Left lung (tissue), 10 donors: ENCODE results near the gene ZFP64. TPM values are rescaled to one million over a fixed set of nuclear protein-coding genes. Genes with fewer than 3 reads are reported as not detected.

Source experiments
- ATAC-seq: fragments of 200-7000 bp; cut with Tn5 transposase; one replicate; pipeline ENCODE4 v1.9.1; 2020; ENCODE audit warnings: moderate library complexity
- DNase-seq, 4 donors: peaks; one replicate each; pipeline ENCODE4 v3.0.0-alpha.2; 2013 to 2020
- H3K27ac ChIP-seq, 2 donors: fragments of 200-600 bp; sonication (generic) in 1 of 2; one replicate each; pipeline versions ENCODE4 v1.5.0 to v1.8.0; 2020 to 2021
- H3K27me3 ChIP-seq, 2 donors: fragments of 200-600 bp; sonication (generic) in 1 of 2; one replicate each; pipeline versions ENCODE4 v1.5.0 to v1.8.0; 2020 to 2021
- H3K36me3 ChIP-seq, 2 donors: fragments of 200-600 bp; sonication (generic) in 1 of 2; one replicate each; pipeline versions ENCODE4 v1.5.0 to v1.8.0; 2020 to 2021
- H3K4me1 ChIP-seq, 2 donors: fragments of 200-600 bp; one replicate each; pipeline ENCODE4 v1.8.0; 2021
- H3K4me3 ChIP-seq, 2 donors: fragments of 200-600 bp; sonication (generic) in 1 of 2; one replicate each; pipeline versions ENCODE4 v1.5.0 to v1.8.0; 2020 to 2021; ENCODE audit warnings: mild to moderate bottlenecking in 1 of 2
- H3K9me3 ChIP-seq, 2 donors: fragments of 200-600 bp; sonication (generic) in 1 of 2; one replicate each; pipeline versions ENCODE4 v1.5.0 to v1.8.0; 2020 to 2021
- intact Hi-C, 2 donors: fragments of 100-400 bp; cut with DNase I; formaldehyde crosslinking; loops; one replicate each; pipeline versions ENCODE4 v1.11.2 to v1.14.2; 2022
- polyA plus RNA-seq, 6 donors: library from polyadenylated mRNA; unstranded; fragments of 120-200 nt; gene quantifications; one replicate each; pipeline ENCODE4 v1.2.1, GENCODE V29; 2013; ENCODE audit not compliant: insufficient read length in 6 of 6
- total RNA-seq, 2 donors: library from RNA; stranded (reverse); fragmentation: NEBNext Ultra II Directional; extraction: Animal tissue kit (Norgen Biotek cat#: 25700); gene quantifications; one replicate each; pipeline ENCODE4 v1.2.1, GENCODE V29; 2021
- TF ChIP-seq, protein P1 (sequence below), 2 donors: fragments of 200-600 bp; sonication (generic) in 1 of 2; IDR thresholded peaks; one replicate each; pipeline versions ENCODE4 v1.5.0 to v1.8.0; 2021; ENCODE audit warnings: antibody characterized with exemption in 2 of 2
- donor health status: DM: no; HTN: yes; CAD: no.
- donor health status: DM: no; HTN: no; CAD: no.

Gene ZFP64
- total and polyA plus RNA-seq, 8 donors: 10.8 to 22.1 (median 18.7) TPM

GRCh38 chr20:52204136-52204535, 12.6 kb upstream of the ZFP64 start:
- ATAC-seq: no peak
- intact Hi-C loops: no loop called here
- no peaks in the 10 kb centered on the region for H3K36me3 ChIP-seq

DNA sequence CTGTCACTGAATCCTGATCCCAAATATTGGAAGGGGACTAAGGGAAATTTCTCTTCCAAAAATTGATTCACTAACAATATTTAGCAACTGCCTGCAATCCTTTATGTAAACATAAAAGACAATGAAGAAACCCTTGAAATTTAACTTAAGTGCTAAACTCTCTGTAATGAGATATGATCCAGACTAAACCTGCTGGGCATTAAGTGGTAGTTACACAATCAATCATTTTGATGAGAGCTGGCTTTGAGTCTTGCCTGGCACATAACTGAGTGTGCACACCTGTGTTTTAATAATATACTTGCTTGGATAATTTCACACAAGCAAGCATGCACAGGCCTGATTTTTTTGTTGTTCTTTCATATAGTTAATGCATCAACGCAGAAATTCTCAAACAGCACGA, 9.8 kb upstream of the ZFP64 start:
- no peaks in the 10 kb centered on the region for H3K9me3 ChIP-seq
- TF ChIP-seq, protein P1, sequence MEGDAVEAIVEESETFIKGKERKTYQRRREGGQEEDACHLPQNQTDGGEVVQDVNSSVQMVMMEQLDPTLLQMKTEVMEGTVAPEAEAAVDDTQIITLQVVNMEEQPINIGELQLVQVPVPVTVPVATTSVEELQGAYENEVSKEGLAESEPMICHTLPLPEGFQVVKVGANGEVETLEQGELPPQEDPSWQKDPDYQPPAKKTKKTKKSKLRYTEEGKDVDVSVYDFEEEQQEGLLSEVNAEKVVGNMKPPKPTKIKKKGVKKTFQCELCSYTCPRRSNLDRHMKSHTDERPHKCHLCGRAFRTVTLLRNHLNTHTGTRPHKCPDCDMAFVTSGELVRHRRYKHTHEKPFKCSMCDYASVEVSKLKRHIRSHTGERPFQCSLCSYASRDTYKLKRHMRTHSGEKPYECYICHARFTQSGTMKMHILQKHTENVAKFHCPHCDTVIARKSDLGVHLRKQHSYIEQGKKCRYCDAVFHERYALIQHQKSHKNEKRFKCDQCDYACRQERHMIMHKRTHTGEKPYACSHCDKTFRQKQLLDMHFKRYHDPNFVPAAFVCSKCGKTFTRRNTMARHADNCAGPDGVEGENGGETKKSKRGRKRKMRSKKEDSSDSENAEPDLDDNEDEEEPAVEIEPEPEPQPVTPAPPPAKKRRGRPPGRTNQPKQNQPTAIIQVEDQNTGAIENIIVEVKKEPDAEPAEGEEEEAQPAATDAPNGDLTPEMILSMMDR (IDR thresholded peaks at IDR 0.05): no peak
- ATAC-seq (peak; percentile 27), DNase-seq (no peak)
- no peak overlapping the region for H3K27ac ChIP-seq
- no peaks in the 10 kb centered on the region for H3K4me1 ChIP-seq
- intact Hi-C loops: no loop called here
- no peaks in the 10 kb centered on the region for H3K36me3 ChIP-seq
- H3K4me3 ChIP-seq: no peak overlapping the region
- H3K27me3 ChIP-seq: no peaks in the 10 kb centered on the region

More at GRCh38 chr20:52204136-52204535, 12.6 kb upstream of the ZFP64 start:
- H3K27ac ChIP-seq: no peak overlapping the region
- H3K27me3 ChIP-seq: no peaks in the 10 kb centered on the region
- TF ChIP-seq, protein P1 (IDR thresholded peaks at IDR 0.05): no peak
- no peak overlapping the region for H3K4me3 ChIP-seq
- H3K9me3 ChIP-seq: no peaks in the 10 kb centered on the region
- no peaks in the 10 kb centered on the region for H3K4me1 ChIP-seq
- DNase-seq: no peak

DNA sequence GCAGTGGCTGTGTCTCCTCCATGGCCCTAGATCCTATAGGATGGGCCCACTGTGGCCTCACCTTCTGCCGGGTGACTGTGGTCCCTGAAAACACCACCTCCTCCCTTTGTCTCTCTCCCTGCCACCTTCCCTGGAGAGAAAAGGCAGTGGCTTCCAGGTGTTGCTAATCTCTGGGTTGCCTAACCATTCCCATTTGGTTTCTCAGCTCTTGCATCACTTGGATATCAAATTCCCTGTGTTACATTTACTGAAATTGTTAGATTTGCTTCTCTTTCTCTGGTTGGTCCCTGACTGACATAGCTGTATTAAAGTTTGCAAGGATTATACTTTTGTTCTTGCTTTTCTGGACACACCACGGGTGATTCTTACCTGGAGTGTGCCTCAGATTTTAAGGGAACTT, 9.3 kb upstream of the ZFP64 start:
- ATAC-seq (no peak), DNase-seq (no peak)
- TF ChIP-seq, protein P1 (IDR thresholded peaks at IDR 0.05): no peak
- no peaks in the 10 kb centered on the region for H3K27me3 ChIP-seq
- H3K4me1 ChIP-seq: no peaks in the 10 kb centered on the region
- no peak overlapping the region for H3K4me3 ChIP-seq
- intact Hi-C loops: no loop called here
- H3K36me3 ChIP-seq: no peaks in the 10 kb centered on the region
- no peaks in the 10 kb centered on the region for H3K9me3 ChIP-seq
- H3K27ac ChIP-seq: no peak overlapping the region

DNA sequence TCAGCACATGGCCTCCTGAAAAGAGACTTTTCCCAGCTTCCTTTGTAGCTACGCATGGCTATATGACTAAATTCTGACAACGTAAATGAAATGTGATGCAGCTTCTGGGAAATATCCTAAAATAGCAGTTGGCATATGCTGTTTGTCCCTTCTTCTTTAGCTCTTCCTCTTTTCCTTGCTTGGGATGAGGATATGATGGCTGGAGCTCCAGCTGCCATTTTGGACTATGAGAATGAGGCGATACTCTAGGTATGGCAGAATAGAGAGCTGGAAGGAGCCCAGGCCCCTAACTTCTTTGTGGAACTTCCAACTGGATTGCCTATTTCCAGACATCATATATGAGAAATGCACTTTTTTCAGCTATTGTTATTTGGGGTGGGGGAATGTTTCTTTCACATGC, 5.3 kb upstream of the ZFP64 start:
- Histone ChIP-seq H3K4me3 (no peak overlapping the region), H3K4me1 (peaks cover 0 to 5% of the 10 kb centered on the region in 2 donors), H3K36me3 (no peaks in the 10 kb centered on the region), H3K9me3 (no peaks in the 10 kb centered on the region), H3K27me3 (no peaks in the 10 kb centered on the region), H3K27ac (no peak overlapping the region)
- TF ChIP-seq, protein P1 (IDR thresholded peaks at IDR 0.05): no peak
- intact Hi-C loops: no loop called here
- no peak for ATAC-seq
- DNase-seq: no peak

GRCh38 chr20:52193886-52194545, 2.4 kb upstream of the ZFP64 start:
- Histone ChIP-seq H3K36me3 (no peaks in the 10 kb centered on the region), H3K27ac (no peak overlapping the region), H3K27me3 (no peaks in the 10 kb centered on the region), H3K9me3 (no peaks in the 10 kb centered on the region), H3K4me3 (no peak overlapping the region), H3K4me1 (peaks cover 0 to 13% of the 10 kb centered on the region in 2 donors)
- TF ChIP-seq, protein P1 (IDR thresholded peaks at IDR 0.05): no peak
- intact Hi-C loops: no loop called here
- no peak for ATAC-seq
- no peak for DNase-seq
